ENCODE data around the gene PRKAB2.

DNA sequence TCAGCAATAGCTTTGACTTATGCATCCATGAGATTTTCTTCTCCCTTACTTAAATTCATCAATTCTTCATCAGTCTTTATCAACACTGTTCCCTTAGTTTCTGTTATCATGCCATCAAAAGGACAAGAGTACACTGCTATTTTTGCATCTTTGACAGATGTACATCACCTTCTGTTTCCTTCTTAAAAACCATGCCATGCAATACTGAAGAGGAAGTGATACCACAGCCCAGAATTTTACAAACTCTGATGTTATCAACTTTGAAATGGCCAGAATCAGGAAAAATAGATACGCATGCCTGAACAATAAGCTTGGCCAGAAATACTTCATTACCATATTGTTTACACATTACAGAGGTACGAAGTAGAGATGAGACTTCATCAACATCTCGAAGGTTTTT lies 31.8 kb upstream of the PRKAB2 start:
- TF ChIP-seq TAF1 (conservative IDR thresholded peaks at IDR 0.05) (no peak), YY1 (IDR thresholded peaks at IDR 0.05) (no peak), GABPA (IDR thresholded peaks at IDR 0.05 in 1 of 2, conservative IDR thresholded peaks at IDR 0.05 in 1 of 2) (no peak), SP1 (IDR thresholded peaks at IDR 0.05) (no peak), RAD21 (IDR thresholded peaks at IDR 0.05) (no peak), JUND (IDR thresholded peaks at IDR 0.05) (no peak), EGR1 (IDR thresholded peaks at IDR 0.05; ENCODE audit: low read depth in 2 of 2) (no peak), RXRA (IDR thresholded peaks at IDR 0.05) (no peak), HNF4A (conservative IDR thresholded peaks at IDR 0.05) (no peak)
- TF ChIP-seq, protein P1, sequence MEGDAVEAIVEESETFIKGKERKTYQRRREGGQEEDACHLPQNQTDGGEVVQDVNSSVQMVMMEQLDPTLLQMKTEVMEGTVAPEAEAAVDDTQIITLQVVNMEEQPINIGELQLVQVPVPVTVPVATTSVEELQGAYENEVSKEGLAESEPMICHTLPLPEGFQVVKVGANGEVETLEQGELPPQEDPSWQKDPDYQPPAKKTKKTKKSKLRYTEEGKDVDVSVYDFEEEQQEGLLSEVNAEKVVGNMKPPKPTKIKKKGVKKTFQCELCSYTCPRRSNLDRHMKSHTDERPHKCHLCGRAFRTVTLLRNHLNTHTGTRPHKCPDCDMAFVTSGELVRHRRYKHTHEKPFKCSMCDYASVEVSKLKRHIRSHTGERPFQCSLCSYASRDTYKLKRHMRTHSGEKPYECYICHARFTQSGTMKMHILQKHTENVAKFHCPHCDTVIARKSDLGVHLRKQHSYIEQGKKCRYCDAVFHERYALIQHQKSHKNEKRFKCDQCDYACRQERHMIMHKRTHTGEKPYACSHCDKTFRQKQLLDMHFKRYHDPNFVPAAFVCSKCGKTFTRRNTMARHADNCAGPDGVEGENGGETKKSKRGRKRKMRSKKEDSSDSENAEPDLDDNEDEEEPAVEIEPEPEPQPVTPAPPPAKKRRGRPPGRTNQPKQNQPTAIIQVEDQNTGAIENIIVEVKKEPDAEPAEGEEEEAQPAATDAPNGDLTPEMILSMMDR (IDR thresholded peaks at IDR 0.05; ENCODE audit: low read depth, low read length, missing input control): no peak
- TF ChIP-seq, protein P2, sequence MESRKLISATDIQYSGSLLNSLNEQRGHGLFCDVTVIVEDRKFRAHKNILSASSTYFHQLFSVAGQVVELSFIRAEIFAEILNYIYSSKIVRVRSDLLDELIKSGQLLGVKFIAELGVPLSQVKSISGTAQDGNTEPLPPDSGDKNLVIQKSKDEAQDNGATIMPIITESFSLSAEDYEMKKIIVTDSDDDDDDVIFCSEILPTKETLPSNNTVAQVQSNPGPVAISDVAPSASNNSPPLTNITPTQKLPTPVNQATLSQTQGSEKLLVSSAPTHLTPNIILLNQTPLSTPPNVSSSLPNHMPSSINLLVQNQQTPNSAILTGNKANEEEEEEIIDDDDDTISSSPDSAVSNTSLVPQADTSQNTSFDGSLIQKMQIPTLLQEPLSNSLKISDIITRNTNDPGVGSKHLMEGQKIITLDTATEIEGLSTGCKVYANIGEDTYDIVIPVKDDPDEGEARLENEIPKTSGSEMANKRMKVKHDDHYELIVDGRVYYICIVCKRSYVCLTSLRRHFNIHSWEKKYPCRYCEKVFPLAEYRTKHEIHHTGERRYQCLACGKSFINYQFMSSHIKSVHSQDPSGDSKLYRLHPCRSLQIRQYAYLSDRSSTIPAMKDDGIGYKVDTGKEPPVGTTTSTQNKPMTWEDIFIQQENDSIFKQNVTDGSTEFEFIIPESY (IDR thresholded peaks at IDR 0.05): no peak
